Measurements from ENCODE around the gene MAD1L1. TPM values are rescaled to one million over a fixed set of nuclear protein-coding genes. Genes with fewer than 3 reads are reported as not detected.
A peak's percentile ranks its signal among the peaks of the same experiment; 100 is the strongest.

Gene MAD1L1
- total and polyA plus RNA-seq, 2 of the 8 experiments (the other 6 are each of a cell fraction or from before 2014, with no cell fraction given) = 40.4 to 44.6 TPM

- Histone ChIP-seq H2AK5ac (ENCODE audit: low read depth, low read length) (no peak overlapping the region), H4K5ac (ENCODE audit: insufficient read length, low read depth, low read length) (no peak overlapping the region), H3K9me3 (ENCODE audit: insufficient read depth in 2 of 2, low read depth in 1 of 2, low read length in 1 of 2) (no peaks in the 10 kb centered on the region), H3K23me2 (ENCODE audit: low read depth, low read length) (no peaks in the 10 kb centered on the region), H3K9ac (replicated peaks in 1 of 4; ENCODE audit: extremely low read depth in 1 of 4, low read depth in 3 of 4, low read length in 3 of 4) (no peak overlapping the region), H3K4me3 (ENCODE audit: extremely low read depth in 1 of 4, insufficient read depth in 2 of 4, low read depth in 3 of 4, low read length in 4 of 4) (no peak overlapping the region), H3K27ac (ENCODE audit: low read depth, low read length) (no peak overlapping the region), H3K56ac (replicated peaks; ENCODE audit: insufficient read length, low read depth, low read length) (no peak overlapping the region), H3K36me3 (ENCODE audit: control insufficient read depth in 2 of 4, insufficient read depth in 4 of 4, low read length in 3 of 4) (no peaks in the 10 kb centered on the region), H2BK20ac (ENCODE audit: low read length) (no peak overlapping the region), H3K18ac (ENCODE audit: extremely low read depth, low read length) (peak overlapping the region; percentile 19; the same call in 1 of the 2 replicates), H2BK15ac (ENCODE audit: low read length) (no peak overlapping the region), H3K79me2 (ENCODE audit: control insufficient read depth in 1 of 2, insufficient read depth in 2 of 2, low read length in 2 of 2) (0 out of 4 replicates have a peak, but pooled peaks cover 0 to 2% of the 10 kb centered on the region in 2 experiments), H2BK12ac (ENCODE audit: low read depth, low read length) (no peak overlapping the region), H3K4ac (replicated peaks; ENCODE audit: insufficient read length, low read depth, low read length) (no peak overlapping the region), H2AFZ (ENCODE audit: low read length) (no peak overlapping the region), H3K4me1 (replicated peaks in 1 of 4; ENCODE audit: control insufficient read depth in 3 of 4, insufficient read depth in 4 of 4, low read length in 3 of 4) (peaks cover 0 to 16% (median 8%) of the 10 kb centered on the region in 4 experiments; a peak in 6 of 7 replicates), H4K91ac (replicated peaks; ENCODE audit: insufficient read length, low read length) (no peak overlapping the region), H3K79me1 (ENCODE audit: low read depth, low read length) (peaks cover 3% of the 10 kb centered on the region; the same call in 1 of the 2 replicates), H3K14ac (ENCODE audit: insufficient read length) (no peak overlapping the region), H2BK120ac (replicated peaks; ENCODE audit: low read depth, low read length) (no peak overlapping the region), H3K23ac (ENCODE audit: insufficient read length) (no peak overlapping the region), H3K4me2 (ENCODE audit: insufficient read depth in 1 of 2, low read depth in 2 of 2, low read length in 2 of 2) (no peak overlapping the region), H2BK5ac (ENCODE audit: low read depth, low read length) (no peak overlapping the region), H4K20me1 (replicated peaks in 1 of 2; ENCODE audit: control insufficient read depth in 1 of 2, insufficient read depth in 2 of 2, low read length in 2 of 2) (no peaks in the 10 kb centered on the region), H4K8ac (ENCODE audit: extremely low read depth, insufficient read depth, low read length) (no peak overlapping the region), H3K27me3 (replicated peaks in 1 of 4; ENCODE audit: control insufficient read depth in 3 of 4, extremely low read depth in 1 of 4, insufficient read depth in 3 of 4, low read length in 3 of 4) (no peaks in the 10 kb centered on the region)
- whole genome bisulfite sequencing, 2 experiments (ENCODE audit: extremely low coverage in 1 of 2, insufficient coverage in 1 of 2, insufficient read length in 1 of 2, insufficient replicate concordance in 2 of 2, low coverage in 1 of 2, low lambda C conversion rate in 2 of 2, missing lambda C conversion rate in 1 of 2) = 92% methylated on average over 21 of the region's 23 CpGs; no CpG with 5 or more reads in 1 of the 2 experiments
- TF ChIP-seq SIN3A (conservative IDR thresholded peaks at IDR 0.05 in 1 of 2, IDR thresholded peaks at IDR 0.05 in 1 of 2; ENCODE audit: low read depth in 1 of 2, low read length in 2 of 2) = no peak
- DNase-seq (ENCODE audit: low read depth in 1 of 2, low spot score in 2 of 2) = no peak
- no peak for FAIRE-seq
- POLR2A ChIA-PET (ENCODE audit: partially characterized antibody) = no interaction called here
- CTCF ChIA-PET (ENCODE audit: partially characterized antibody) = no interaction called here
Observed at GRCh38 chr7:1946025-1946772, 286.5 kb downstream of the MAD1L1 start.
